Caco-2 (cell line): Measurements from ENCODE around the gene RANGAP1. TPM values are rescaled to one million over a fixed set of nuclear protein-coding genes. Genes with fewer than 3 reads are reported as not detected.
A peak's percentile ranks its signal among the peaks of the same experiment; 100 is the strongest.

Experiments
- BruUV-seq: library from RNA; stranded (reverse); fragments of 400-500 nt; replicated peaks from 2 replicates; lab custom pipeline; 2021; lab: Mats Ljungman, UMichigan
- CTCF ChIA-PET: fragments of 300-600 bp; sonication (Branson Sonifier 250); formaldehyde crosslinking; loops from one replicate; lab custom pipeline; 2022; ENCODE audit warnings: antibody characterized with exemption; lab: Charles Lee
- POLR2A ChIA-PET: fragments of 300-600 bp; sonication (Branson Sonifier 250); formaldehyde crosslinking; loops from one replicate; lab custom pipeline; 2022; ENCODE audit warnings: antibody characterized with exemption; lab: Charles Lee
- DNase-seq, 2 experiments: peaks; one replicate each; pipeline versions ENCODE4 v3.0.0 to v3.0.0-alpha.2; 2020 to 2022
- H3K27me3 ChIP-seq: replicated peaks from 2 replicates; pipeline ENCODE4 v1.6.0; 2011; ENCODE audit warnings: low read length; ENCODE audit not compliant: control insufficient read depth, insufficient read depth
- H3K36me3 ChIP-seq: 2 replicates; pipeline ENCODE4 v1.5.1; 2011; ENCODE audit warnings: low read length; ENCODE audit not compliant: control insufficient read depth, insufficient read depth
- H3K4me1 ChIP-seq: fragments of 250-450 bp; sonication (Bioruptor Pico); 2 replicates; pipeline ENCODE4 v1.5.1; 2020; ENCODE audit warnings: mild to moderate bottlenecking
- H3K4me3 ChIP-seq: 2 replicates; pipeline ENCODE4 v1.5.1; 2011; ENCODE audit warnings: low read depth, mild to moderate bottlenecking, control low read depth, low read length
- H3K9me3 ChIP-seq: fragments of 250-450 bp; sonication (Bioruptor Pico); 2 replicates; pipeline ENCODE4 v1.5.1; 2020; ENCODE audit warnings: mild to moderate bottlenecking, moderate library complexity
- H3K27ac Mint-ChIP-seq: one replicate; pipeline ENCODE4 v1.8.0; 2022; ENCODE audit warnings: mixed read lengths; ENCODE audit not compliant: unreplicated experiment
- H3K27me3 Mint-ChIP-seq: one replicate; pipeline ENCODE4 v1.8.0; 2022; ENCODE audit warnings: mixed read lengths; ENCODE audit not compliant: insufficient read depth, unreplicated experiment
- H3K36me3 Mint-ChIP-seq: one replicate; pipeline ENCODE4 v1.8.0; 2022; ENCODE audit warnings: mild to moderate bottlenecking, mixed read lengths; ENCODE audit not compliant: insufficient read depth, unreplicated experiment
- H3K4me1 Mint-ChIP-seq: one replicate; pipeline ENCODE4 v1.8.0; 2022; ENCODE audit warnings: low read depth, mixed read lengths; ENCODE audit not compliant: unreplicated experiment
- H3K4me3 Mint-ChIP-seq: one replicate; pipeline ENCODE4 v1.8.0; 2022; ENCODE audit warnings: mild to moderate bottlenecking, moderate library complexity, mixed read lengths; ENCODE audit not compliant: unreplicated experiment
- H3K9me3 Mint-ChIP-seq: one replicate; pipeline ENCODE4 v1.8.0; 2022; ENCODE audit warnings: mixed read lengths; ENCODE audit not compliant: unreplicated experiment
- intact Hi-C: fragments of 100-400 bp; cut with micrococcal nuclease; formaldehyde crosslinking; loops from one replicate; pipeline ENCODE4 v1.10.0; 2022; ENCODE audit not compliant: unreplicated experiment
- total RNA-seq: library from RNA; stranded (reverse); gene quantifications from 2 replicates; pipeline ENCODE4 v1.2.3, GENCODE V29; 2022
- TF ChIP-seq, protein P1 (sequence below), 2 experiments: fragments of 200-600 bp in 1 of 2; IDR thresholded peaks; 1 replicate in 1 of 2; 2 replicates in 1 of 2; pipeline versions ENCODE4 v1.5.1 to v1.8.0; 2011 to 2022; ENCODE audit warnings: antibody characterized with exemption in 1 of 2, control low read depth in 1 of 2, inconsistent platforms in 1 of 2, low read depth in 1 of 2, low read length in 1 of 2, mild to moderate bottlenecking in 1 of 2, moderate library complexity in 1 of 2; ENCODE audit not compliant: insufficient read depth in 1 of 2, severe bottlenecking in 1 of 2, unreplicated experiment in 1 of 2

RANGAP1 gene
- total RNA-seq, 1 experiment from 2014 or later = 106 TPM

GRCh38 chr22:41238570-41239442, 47.2 kb downstream of the RANGAP1 start:
- ChIA-PET CTCF (interaction anchor here (1.0 to 2.5 kb wide), 2 partner anchors 41 to 316 kb away, joined by 3 to 39 read pairs; no protein-coding TSS in a partner anchor), POLR2A (interaction anchor here (1.2 to 1.3 kb wide), 2 partner anchors 287 to 316 kb away, joined by 5 to 6 read pairs; no protein-coding TSS in a partner anchor)
- no peaks in the 10 kb centered on the region for H3K4me1 Mint-ChIP-seq
- peaks cover 10% of the 10 kb centered on the region for H3K36me3 Mint-ChIP-seq
- H3K27ac Mint-ChIP-seq = no peak overlapping the region
- H3K4me1 ChIP-seq = 0 out of 2 replicates have a peak, but pooled peaks cover 5% of the 10 kb centered on the region
- H3K27me3 ChIP-seq = no peaks in the 10 kb centered on the region
- no peaks in the 10 kb centered on the region for H3K9me3 ChIP-seq
- intact Hi-C loops = no loop called here
- no peak overlapping the region for H3K4me3 ChIP-seq
- TF ChIP-seq, protein P1, sequence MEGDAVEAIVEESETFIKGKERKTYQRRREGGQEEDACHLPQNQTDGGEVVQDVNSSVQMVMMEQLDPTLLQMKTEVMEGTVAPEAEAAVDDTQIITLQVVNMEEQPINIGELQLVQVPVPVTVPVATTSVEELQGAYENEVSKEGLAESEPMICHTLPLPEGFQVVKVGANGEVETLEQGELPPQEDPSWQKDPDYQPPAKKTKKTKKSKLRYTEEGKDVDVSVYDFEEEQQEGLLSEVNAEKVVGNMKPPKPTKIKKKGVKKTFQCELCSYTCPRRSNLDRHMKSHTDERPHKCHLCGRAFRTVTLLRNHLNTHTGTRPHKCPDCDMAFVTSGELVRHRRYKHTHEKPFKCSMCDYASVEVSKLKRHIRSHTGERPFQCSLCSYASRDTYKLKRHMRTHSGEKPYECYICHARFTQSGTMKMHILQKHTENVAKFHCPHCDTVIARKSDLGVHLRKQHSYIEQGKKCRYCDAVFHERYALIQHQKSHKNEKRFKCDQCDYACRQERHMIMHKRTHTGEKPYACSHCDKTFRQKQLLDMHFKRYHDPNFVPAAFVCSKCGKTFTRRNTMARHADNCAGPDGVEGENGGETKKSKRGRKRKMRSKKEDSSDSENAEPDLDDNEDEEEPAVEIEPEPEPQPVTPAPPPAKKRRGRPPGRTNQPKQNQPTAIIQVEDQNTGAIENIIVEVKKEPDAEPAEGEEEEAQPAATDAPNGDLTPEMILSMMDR (IDR thresholded peaks at IDR 0.05; ENCODE audit: insufficient read depth in 1 of 2, low read depth in 1 of 2, low read length in 1 of 2, severe bottlenecking in 1 of 2, unreplicated experiment in 1 of 2) = no peak
- peak overlapping the region; percentile 30 for H3K4me3 Mint-ChIP-seq
- no peak for DNase-seq
- no TSS peak for BruUV-seq
- H3K36me3 ChIP-seq = no peaks in the 10 kb centered on the region
- no peaks in the 10 kb centered on the region for H3K9me3 Mint-ChIP-seq
- no peaks in the 10 kb centered on the region for H3K27me3 Mint-ChIP-seq

DNA sequence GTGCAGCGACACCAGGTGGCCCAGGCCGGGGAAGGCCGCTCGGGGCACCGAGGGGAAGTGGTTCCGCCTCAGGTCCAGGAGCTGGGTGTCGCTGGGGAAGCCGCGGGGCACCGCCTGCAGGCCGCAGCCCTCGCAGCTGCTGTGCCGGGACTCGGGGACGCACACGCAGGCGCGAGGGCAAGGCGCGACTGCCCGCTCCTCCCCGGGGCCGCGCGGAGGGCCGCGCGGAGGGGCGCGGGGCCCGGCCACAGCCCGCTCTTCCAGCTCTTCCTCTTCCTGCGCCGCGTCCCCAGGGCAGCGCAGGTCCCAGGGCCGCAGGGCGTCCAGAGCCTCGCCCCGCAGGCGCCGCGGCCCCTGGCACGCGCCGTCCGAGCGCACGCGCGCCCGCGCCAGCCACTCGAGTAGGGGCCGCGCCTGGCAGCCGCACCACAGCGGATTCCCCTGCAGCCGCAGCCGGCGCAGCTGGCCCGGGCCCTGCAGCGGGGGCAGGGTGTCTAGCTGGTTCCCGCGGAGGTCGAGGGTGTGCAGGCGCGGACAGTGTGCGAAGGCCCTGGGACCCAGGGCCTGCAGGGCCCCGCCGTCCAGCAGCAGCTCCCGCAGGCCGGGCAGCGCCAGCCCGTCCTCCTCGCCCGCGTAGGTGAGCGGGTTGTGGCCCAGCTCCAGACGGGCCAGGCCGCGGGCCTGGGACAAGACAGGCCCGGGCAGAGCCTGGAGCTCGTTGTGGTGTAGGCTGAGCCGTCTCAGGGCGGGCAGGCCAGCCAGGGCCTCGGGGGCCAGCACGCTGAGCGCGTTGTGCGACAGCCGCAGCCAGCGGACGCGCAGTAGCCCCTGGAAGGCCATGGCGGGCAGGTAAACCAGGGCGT, 48.0 kb downstream of the RANGAP1 start:
- Mint-ChIP-seq H3K9me3 (no peaks in the 10 kb centered on the region), H3K27me3 (no peaks in the 10 kb centered on the region), H3K4me3 (peak overlapping the region; percentile 68), H3K4me1 (no peaks in the 10 kb centered on the region), H3K27ac (no peak overlapping the region), H3K36me3 (peaks cover 10% of the 10 kb centered on the region)
- intact Hi-C loops = no loop called here
- Histone ChIP-seq H3K4me3 (peak overlapping the region; percentile 29), H3K9me3 (no peaks in the 10 kb centered on the region), H3K27me3 (no peaks in the 10 kb centered on the region), H3K4me1 (0 out of 2 replicates have a peak, but pooled peaks cover 5% of the 10 kb centered on the region), H3K36me3 (no peaks in the 10 kb centered on the region)
- TF ChIP-seq, protein P1 (IDR thresholded peaks at IDR 0.05; ENCODE audit: insufficient read depth in 1 of 2, low read depth in 1 of 2, low read length in 1 of 2, severe bottlenecking in 1 of 2, unreplicated experiment in 1 of 2) = peak; percentile 50 to 69
- ChIA-PET CTCF (interaction anchor here (0.5 to 2.5 kb wide), 15 partner anchors 8 to 1886 kb away, joined by 3 to 39 read pairs (median 4); partner anchors contain the start of genes RANGAP1, TEF and ZC3H7B), POLR2A (interaction anchor here (0.6 to 1.3 kb wide), 3 partner anchors 19 to 315 kb away, joined by 5 to 6 read pairs (median 6); no protein-coding TSS in a partner anchor)
- no TSS peak for BruUV-seq
- DNase-seq = peak; percentile 80 to 85
